Activated CD8-positive, alpha-beta memory T cell treated with anti-CD3 and anti-CD28 coated beads, Interleukin-2, amount 50 U/mL, for 4 hours (primary cell): ENCODE data around the gene TNF.
"Not testable (repeated sequence)": the region's sequence is repeated elsewhere in the genome, so short reads cannot be mapped to it uniquely, and the experiment has no call there.

ENCODE experiments used
- DNase-seq: peaks from one replicate; pipeline ENCODE4 v3.0.0-alpha.2; 2020

Gene TNF

DNA sequence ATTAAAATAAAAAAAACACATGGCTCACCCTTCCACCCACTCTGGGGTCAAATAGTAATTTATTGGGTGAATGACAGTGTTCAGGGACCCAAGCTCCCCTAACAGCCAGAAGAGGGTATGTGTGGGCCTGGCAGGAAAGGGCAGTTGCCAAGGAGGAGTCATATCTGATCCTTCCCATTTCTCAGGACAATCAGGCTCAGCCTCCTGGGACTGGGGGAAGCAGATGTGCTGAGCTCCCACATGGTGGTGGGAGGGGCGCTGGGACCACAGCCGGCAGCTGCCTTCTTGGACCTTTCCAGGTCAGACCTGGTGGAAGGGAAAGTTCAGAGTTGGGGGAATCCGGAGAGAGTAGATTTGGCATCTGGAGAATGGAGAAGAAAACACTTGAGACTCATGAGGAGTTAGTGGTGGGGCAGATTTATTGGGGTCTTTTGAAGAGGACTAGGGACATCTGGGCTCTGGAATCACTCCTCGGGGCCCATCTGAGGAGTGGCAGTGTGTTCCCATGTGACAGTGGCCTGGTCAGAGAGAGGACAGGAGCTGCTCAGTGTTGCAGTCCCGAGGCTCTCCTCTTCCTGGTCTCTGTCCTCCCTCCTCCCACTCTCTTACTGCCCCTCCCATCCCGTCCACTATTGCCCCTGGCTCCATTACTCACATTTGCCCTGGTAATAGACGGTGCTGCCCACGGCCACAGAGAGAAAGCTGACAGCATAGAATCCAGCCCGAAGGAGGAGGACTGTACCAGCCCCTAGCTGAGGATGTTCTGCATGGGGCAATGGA is 13.7 kb downstream of the TNF start:
- DNase-seq = no peak

DNA sequence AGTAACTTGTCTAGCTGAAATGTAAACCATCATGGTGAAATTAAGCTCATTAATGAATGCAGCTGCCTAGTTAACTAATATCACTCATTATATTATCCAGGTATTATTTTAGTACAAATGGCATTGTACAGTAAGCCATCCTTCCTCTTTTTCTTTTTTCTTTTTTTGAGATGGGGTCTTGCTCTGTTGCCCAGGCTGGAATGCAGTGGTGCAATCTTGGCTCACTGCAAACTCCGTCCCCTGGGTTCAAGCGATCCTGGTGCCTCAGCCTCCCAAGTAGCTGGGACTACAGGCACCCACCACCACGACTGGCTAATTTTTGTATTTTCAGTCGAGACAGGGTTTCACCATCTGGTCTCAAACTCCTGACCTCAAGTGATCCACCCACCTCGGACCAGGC is 15.3 kb downstream of the TNF start:
- DNase-seq = not testable (repeated sequence)

DNA sequence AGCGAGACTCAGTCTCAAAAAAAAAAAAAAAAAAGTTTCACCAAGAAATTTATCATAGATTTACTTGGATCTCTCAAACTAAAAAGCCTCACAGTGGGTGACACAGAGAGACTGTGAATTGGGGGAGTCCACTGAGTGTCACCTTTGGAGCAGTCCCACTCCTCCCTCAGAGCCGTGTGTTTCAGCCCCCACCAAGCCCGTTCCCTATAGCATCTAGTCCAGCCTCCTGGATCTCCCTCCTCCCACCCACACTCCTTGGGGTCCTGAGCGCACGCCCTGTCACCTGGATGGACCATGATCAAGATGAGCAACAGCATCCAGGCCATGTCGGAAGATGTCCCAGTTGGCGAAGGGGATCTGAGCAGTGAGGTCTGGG is 17.0 kb downstream of the TNF start:
- DNase-seq = no peak

DNA sequence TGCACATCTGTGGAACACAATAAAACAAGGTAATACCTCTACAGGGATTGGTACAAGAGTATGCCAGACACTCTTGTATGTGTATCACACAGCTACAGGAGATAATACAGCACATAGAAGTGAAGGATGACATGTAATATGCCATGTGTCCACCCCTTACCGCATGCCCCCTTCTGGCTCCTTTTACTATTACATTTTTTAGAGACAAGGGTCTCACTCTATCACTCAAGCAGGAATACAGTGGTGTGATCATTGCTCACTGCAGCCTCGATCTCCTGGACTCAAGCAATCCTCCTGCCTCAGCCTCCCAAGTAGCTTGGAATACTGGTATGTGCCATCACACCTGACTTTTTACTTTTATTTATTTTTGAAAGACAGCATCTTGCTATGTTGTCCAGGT is 21.6 kb downstream of the TNF start:
- no peak for DNase-seq

DNA sequence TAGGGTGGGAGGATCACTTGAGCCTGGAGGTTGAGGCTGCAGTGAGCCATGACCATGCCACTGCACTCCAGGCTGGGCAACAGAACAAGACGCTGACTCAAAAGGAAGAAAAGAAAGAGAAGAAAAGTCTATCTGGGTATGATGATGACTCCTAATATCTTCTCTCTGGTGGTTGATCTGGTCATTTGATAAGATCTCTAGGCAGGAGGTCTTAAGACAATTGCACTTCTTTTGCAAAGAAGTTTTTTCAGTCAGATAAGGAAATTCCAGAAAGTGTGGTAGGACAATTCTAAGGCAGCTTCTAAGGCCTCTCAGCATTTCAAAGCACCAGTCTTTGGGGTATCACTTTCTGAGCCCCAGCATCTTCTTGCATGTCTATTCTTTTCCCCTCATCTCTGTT is 32.0 kb downstream of the TNF start:
- DNase-seq = no peak

DNA sequence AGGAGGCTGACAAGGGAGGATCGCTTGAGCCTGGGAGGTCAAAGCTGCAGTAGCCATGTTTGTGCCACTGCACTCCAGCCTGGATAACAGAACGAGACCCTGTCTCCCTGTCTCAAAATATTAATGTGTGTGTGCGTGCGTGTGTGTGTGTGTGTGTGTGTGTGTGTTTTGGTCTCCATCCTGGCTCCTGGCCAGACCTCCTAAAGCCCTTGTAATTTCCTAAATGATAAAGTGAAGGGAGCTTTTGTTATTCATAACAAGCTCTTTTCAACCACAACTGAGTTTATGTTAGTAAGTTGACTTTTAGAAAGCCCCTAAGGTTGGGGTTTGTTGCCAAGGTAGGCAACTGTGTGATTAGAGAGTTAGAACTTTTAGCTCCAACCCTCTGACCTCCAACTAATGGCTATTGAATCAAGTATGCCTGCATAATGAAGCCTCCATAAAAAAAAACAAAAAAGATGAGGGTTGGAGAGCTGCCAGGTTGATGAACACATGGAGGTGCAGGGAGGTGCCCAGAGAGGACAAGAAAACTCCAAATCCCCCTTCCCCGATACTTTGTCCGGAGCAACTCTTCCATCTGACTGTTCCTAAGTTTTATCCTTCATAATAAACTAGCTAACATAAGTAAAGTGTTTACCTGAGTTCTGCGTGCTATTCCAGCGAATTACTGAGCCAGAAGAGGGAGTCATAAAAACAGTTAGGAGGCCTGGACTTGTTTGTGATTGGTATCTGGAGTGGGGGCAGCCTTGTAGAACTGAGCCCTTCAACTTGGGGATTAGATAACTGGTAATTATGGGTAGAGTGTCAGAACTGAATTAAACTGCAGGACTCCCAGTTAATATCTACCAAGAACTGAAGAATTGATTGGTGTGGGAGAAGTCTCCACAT is 34.4 kb downstream of the TNF start:
- DNase-seq = no peak

DNA sequence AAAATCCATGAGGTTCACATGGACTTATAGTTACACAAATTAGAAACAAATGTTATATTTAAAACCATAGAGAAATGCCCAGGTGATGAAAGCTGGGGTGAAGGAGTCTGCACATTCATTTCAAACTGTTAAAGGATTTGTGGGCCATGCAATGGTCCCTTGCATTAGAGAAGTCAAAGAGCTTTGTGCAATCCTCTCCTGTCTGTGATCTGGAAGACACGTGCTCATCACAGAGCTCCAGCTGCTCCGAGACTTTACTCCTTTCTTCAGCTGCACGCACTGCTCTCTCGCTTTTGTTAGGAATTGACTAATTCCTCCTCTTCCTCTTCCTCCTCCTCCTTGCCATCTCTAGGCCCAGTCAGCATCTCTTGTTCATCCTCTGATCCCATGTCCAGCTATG is 35.6 kb downstream of the TNF start:
- no peak for DNase-seq

DNA sequence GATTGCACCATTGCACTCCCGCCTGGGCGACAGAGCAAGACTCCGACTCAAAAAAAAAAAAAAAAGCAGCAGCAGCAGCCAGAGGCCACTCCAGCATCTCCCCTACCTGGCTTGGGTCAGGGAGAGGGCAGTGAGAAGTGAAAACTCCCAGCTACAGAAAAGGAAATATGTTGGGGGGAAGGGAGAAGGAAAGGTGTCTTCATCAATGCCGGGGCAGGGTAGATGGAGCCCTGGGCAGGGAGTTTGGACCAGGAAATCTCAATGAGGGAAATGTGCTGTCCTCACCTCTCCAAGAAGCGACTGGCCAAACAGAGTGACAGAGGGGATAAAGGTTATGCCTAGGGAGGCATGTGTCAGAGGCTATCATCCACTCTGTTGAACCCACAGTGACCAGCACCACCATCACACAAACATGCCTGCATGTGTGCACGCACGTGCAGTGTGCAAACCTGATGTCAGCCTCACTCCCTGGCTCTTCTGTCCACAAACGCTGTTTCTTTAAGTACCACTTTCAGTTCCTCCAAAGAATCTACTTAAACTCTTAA is 38.8 kb downstream of the TNF start:
- DNase-seq = no peak

DNA sequence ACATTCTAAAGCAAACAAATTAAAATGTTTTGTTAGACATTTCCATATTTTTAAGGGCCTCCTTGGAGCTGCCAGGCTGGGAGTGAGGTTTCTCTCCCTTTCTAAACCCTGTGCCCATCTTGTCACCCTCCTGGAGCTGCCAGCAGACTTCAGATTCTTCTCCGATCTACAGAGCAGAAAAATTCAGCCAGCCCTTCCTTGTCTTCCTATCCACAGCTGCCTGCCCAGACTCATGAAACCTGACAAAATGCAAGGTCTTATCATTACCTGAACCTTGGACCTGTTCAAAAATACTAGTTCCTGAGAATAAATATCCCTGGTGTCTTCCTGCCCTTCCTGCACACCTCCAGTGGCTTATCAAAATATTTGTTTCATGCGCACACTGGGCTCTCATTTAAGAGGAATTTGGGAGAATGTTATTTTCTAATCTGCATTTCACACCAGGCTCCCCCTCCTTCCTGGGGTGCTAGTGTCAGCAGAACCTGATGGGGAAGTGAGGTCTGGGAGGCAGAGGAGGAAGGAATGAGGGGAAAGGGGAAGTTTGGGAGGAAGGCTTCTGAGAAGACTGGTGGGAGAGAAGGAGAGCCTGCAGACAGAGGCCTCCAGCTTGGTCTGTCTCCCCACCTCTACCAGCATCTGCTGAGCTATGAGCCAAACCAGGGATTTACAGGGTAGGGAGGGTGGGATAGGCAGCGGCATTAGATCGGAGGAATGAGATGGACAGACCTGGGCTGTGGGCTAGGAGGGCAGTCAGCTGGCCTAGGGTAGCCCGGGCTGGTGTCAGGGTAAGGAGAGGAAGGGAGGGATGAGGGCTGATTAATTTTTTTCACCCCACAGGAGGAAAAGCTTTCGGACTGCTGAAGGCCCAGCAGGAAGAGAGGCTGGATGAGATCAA is 39.6 kb downstream of the TNF start, which contains the start of gene AIF1:
AIF1 (plus strand) TSS at position 551 of the 895 bp plus-strand sequence; CDS start at position 647, 96 bp downstream.
- no peak for DNase-seq

DNA sequence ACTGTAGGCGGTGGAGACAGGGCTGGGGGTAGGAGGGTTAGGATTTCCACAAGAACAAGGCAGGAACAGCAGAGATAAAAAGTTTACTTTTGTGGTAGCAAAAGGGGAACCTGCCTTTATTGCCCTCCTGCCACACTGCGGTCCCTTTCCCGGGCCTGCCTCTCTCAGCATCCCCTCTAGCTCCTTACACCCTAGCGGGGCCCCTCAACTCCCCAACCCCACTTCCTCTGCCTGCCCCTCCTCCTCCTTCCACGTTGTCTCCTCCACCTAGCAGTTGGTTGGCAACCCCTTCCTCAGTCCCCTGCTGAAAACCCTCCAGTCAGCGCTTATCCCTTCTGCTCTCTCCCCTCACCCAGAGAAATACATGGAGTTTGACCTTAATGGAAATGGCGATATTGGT is 40.4 kb downstream of the TNF start:
- no peak for DNase-seq

DNA sequence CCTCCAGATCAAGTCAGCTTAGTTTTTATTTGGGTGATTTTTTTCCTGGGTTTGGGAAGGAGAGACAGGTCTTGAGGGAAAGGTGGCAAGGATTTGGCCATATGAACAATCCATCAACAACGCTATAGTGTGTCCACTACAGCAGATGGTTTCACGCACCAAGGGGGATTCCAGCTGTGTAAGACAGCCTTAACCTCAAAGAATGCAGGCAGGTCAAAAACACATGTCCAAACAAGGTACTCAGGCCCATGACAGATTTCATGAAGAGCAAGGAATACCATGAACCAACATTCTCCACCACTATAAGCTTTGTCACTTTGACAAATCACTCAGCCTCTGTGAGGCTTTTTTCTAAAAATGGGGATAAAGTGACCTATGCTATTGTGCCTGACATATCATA is 41.6 kb downstream of the TNF start:
- no peak for DNase-seq

DNA sequence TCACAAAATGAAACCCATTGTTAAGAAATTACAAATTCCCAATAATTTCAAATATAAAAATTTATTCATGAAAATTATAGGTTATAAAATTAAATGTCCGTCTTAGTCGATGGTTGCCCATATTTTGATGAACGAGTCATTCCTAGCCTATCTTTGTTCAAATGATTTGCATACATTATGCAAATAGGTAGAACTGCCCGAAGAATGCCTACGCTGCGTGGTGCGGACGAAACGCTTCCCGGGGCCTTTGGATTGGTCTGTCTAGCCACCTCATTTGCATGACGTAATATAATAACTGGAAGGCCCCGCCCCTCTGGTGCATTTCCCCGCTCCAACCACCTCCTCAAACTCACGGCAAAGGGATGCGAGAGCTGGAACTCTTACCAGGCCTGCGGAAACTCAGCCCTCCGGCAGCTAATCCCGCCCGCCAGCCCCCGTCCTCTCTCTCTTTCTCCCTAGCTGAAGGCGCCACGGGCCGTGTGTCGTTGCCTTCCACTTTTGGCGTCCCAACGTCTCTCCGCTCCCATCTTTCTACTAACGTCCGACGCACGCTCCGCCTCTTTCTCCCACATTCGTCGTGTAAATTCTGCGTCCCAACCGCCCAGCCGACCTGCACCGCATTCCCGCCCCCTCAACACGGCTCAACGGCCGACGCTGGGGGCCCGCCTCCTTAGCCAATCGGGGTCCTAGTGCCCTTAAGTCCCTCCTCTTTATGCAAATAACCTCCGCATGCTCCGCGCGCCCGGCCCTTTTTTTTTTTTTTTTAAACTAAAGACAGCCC is 44.6 kb downstream of the TNF start:
- peak; percentile 94 for DNase-seq

DNA sequence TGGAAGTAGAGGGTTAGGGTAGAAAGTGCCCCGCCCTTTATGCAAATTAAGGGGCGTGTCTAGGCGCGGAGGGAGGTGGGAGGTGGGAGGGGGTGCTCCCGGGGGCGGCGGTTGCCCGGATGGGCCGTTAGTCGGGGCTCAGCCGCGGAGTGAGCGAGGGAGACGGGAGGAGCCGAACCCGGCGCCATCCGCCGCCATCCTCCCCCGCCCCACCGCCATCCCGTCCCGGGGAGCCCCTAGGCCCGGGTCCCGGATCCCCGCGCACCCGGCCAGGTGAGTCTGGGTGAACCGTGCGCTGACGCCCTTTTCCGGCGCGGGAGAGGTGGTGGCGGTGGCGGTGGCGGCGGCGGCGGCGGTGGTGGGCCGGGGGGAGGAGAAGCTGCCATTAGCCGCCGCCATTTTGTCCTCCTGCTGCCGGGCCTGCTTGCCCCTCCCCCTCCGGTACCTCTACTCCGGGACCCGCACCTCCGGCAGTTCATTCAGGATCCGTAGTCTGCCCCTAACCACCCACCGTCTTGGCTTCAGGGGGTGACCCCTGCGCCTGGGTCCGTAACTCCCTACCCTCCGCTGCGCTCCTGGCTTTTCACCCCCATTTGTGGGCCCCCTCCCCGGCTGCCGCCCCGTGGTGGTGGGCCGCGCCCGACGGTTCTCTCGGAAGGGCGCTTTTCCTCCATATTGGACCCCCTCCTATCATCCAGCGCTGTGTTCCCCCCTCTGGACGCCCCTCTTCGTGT is 45.4 kb downstream of the TNF start, which contains the start of gene PRRC2A:
PRRC2A (plus strand) TSS at position 130 of the 734 bp plus-strand sequence. CDS start 2,075 bp downstream, outside the sequence.
- peak; percentile 95 for DNase-seq

DNA sequence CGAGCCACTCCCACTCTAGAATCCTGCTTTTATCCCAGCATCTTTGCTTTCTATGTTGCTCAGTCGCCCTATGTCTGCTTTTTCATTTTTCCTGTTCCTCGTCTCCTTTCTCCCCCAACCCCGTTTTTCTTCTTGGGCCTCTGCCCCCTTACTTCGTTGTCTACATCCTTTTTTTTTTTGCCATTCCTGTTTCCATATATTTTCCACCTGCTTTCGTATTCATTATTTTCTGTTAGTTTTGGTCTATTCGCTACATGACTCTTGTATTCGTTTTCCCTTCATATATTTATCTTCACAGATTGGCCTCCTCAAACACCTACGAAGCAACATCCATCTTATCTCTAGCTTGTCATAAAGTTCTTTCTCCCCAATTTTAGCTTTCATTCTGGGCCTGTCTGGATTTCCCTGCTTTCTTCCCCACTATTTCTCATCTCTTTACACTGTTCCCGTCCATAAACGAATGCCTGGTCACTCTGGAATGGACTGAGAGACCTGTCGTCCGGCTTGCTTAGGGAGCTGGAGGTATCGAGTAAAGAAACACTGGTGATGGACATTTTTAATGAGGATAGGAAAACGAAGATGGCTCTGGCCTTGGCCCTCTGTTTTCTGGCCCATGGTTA is 46.1 kb downstream of the TNF start:
- no peak for DNase-seq

DNA sequence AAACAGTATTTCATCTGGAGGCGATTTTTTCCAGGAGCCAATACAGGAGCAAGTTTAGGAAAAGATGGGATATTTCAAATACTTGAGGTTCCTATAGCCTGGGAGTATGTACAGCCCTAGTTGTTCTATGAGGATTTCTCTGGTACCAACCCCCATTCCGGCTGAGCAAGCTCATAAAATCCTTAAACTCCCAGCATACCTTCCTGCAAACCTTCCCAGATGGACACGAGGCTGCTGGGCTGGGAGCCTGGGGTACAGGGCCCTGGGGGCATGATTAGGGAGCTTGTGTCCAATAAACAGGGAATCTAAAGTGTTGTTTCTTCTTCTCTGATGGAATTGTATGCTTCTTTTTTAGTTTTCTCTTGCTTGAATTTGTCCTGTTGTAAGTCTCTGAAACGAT is 46.6 kb downstream of the TNF start:
- no peak for DNase-seq

DNA sequence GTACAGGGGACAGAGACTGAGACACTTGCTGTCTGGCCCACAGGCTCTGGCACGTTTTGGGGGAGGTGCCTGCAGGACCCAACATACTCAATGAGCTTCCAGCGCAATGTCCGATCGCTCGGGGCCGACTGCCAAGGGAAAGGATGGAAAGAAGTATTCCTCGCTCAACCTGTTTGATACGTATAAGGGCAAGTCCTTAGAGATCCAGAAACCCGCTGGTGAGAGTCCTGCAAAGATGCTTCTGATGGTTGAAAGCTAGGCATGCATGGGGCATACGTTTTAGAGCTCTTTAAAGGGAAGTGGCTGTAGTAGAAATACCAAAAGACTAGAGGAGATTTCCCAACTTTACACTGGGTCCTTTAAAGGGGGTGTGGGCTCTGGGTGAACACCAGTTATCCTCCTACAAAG is 47.3 kb downstream of the TNF start:
- DNase-seq = no peak

DNA sequence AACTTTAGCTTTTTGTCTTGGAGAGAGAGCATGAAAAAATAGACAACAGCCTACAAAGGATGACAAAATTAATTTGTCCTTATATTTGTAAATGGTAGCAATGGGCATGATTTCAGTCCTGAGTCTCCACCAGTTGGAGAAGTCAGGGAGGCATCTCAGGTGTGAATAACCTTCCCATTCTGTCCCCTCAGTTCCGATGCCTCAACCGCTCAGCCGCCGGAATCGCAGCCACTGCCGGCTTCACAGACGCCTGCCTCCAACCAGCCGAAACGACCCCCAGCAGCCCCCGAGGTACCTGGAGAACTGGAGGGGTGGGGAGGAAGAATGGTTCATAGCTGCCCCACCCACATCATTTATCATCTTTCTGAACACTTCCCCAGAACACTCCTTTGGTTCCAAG is 48.7 kb downstream of the TNF start:
- DNase-seq = no peak

DNA sequence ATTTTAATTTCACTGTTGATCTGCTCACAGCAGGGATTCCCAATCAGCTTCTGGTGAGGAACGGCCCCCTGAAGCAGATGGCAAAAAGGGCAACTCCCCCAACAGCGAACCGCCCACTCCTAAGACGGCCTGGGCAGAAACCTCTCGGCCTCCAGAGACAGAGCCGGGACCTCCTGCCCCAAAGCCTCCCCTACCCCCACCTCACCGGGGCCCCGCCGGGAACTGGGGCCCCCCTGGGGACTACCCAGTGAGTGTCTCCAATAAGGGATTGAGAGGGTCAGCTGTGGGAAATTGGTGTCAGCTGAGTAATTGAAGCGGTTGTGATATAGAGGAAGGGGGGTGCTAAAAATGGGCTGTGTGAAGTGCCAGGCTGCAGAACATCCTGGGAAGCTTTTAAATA is 51.6 kb downstream of the TNF start:
- DNase-seq = no peak

DNA sequence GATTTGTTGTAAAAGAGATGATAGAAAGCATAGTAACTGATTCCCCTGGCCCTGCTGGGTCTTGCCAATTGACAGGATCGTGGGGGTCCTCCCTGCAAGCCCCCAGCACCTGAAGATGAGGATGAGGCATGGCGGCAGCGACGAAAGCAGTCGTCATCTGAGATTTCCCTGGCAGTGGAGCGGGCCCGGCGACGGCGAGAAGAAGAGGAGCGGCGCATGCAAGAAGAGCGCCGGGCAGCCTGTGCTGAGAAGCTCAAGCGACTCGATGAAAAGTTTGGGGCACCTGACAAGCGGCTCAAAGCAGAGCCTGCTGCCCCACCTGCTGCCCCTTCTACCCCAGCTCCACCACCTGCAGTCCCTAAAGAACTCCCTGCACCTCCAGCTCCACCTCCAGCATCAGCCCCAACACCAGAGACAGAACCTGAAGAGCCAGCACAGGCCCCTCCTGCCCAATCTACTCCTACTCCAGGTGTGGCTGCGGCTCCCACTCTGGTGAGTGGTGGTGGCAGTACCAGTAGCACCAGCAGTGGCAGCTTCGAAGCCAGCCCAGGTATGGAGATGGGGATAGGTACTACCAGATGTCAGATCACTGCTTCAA is 52.4 kb downstream of the TNF start:
- no peak for DNase-seq
